ENCODE measurements around the gene PIAS4. TPM values are rescaled to one million over a fixed set of nuclear protein-coding genes. Genes with fewer than 3 reads are reported as not detected.
A peak's percentile ranks its signal among the peaks of the same experiment; 100 is the strongest.

The PIAS4 gene
- total and polyA plus RNA-seq, 8 donors: 20.9 to 29.9 (median 24.2) TPM

- Histone ChIP-seq H3K27me3 (no peaks in the 10 kb centered on the region), H3K27ac (no peak overlapping the region), H3K9me3 (no peaks in the 10 kb centered on the region), H3K36me3 (peaks cover 0 to 66% of the 10 kb centered on the region in 2 donors), H3K4me3 (no peak overlapping the region), H3K4me1 (peaks cover 0 to 20% of the 10 kb centered on the region in 2 donors)
- no peak for TF ChIP-seq CTCF (IDR thresholded peaks at IDR 0.05)
- DNase-seq (no peak), ATAC-seq (no peak)
- intact Hi-C loops (cut with DNase I): no loop called here
These were observed 35.9 kb downstream of the PIAS4 start for GRCh38 chr19:4043401-4043800.

GRCh38 chr19:4043966-4044715 is 36.6 kb downstream of the PIAS4 start:
- Histone ChIP-seq H3K4me1 (peaks cover 0 to 20% of the 10 kb centered on the region in 2 donors), H3K27me3 (no peaks in the 10 kb centered on the region), H3K4me3 (no peak overlapping the region), H3K36me3 (peaks cover 0 to 66% of the 10 kb centered on the region in 2 donors), H3K27ac (no peak overlapping the region), H3K9me3 (no peaks in the 10 kb centered on the region)
- ATAC-seq (no peak), DNase-seq (peak in 1 of 4 donors; percentile 68)
- intact Hi-C loops (cut with DNase I): no loop called here
- TF ChIP-seq CTCF (IDR thresholded peaks at IDR 0.05): no peak

GRCh38 chr19:4044990-4045465 is 37.5 kb downstream of the PIAS4 start:
- H3K27ac ChIP-seq: no peak overlapping the region

GRCh38 chr19:4045597-4046361 is 38.2 kb downstream of the PIAS4 start:
- ATAC-seq (no peak), DNase-seq (no peak)
- Histone ChIP-seq H3K27me3 (no peaks in the 10 kb centered on the region), H3K4me1 (peaks cover 0 to 29% of the 10 kb centered on the region in 2 donors), H3K36me3 (peaks cover 0 to 75% of the 10 kb centered on the region in 2 donors), H3K27ac (no peak overlapping the region), H3K9me3 (no peaks in the 10 kb centered on the region), H3K4me3 (no peak overlapping the region)
- no peak for TF ChIP-seq CTCF (IDR thresholded peaks at IDR 0.05)
- intact Hi-C loops (cut with DNase I): no loop called here

More at GRCh38 chr19:4044990-4045465, 37.5 kb downstream of the PIAS4 start:
- H3K36me3 ChIP-seq: peaks cover 0 to 74% of the 10 kb centered on the region in 2 donors
- no peak overlapping the region for H3K4me3 ChIP-seq
- no peaks in the 10 kb centered on the region for H3K9me3 ChIP-seq
- no peaks in the 10 kb centered on the region for H3K27me3 ChIP-seq
- H3K4me1 ChIP-seq: peaks cover 0 to 29% of the 10 kb centered on the region in 2 donors
- no peak for TF ChIP-seq CTCF (IDR thresholded peaks at IDR 0.05)
- ATAC-seq (no peak), DNase-seq (peak in 2 of 4 donors; percentile 42 to 70)
- intact Hi-C loops (cut with DNase I): no loop called here

- ATAC-seq (no peak), DNase-seq (no peak)
- TF ChIP-seq CTCF (IDR thresholded peaks at IDR 0.05): no peak
- no peaks in the 10 kb centered on the region for H3K27me3 ChIP-seq
- intact Hi-C loops (cut with DNase I): no loop called here
- no peak overlapping the region for H3K27ac ChIP-seq
- H3K9me3 ChIP-seq: no peaks in the 10 kb centered on the region
- H3K4me1 ChIP-seq: peaks cover 0 to 32% of the 10 kb centered on the region in 2 donors
- peaks cover 0 to 74% of the 10 kb centered on the region in 2 donors for H3K36me3 ChIP-seq
- H3K4me3 ChIP-seq: no peak overlapping the region
These were observed 38.8 kb downstream of the PIAS4 start for GRCh38 chr19:4046362-4046691.
